NCI-H128 (cell line): Measurements from ENCODE around the gene FAM47E.
"Not testable (repeated sequence)": the region's sequence is repeated elsewhere in the genome, so short reads cannot be mapped to it uniquely, and the experiment has no call there.

ENCODE experiments used
- DNase-seq: peaks from one replicate; lab custom pipeline; 2025; ENCODE audit not compliant: unreplicated experiment; lab: John Stamatoyannopoulos, UW

Gene FAM47E

GRCh38 chr4:76266627-76267026 lies 15.1 kb downstream of the FAM47E start:
- DNase-seq, result no peak

- no peak for DNase-seq
Measured at GRCh38 chr4:76267811-76268210, 16.3 kb downstream of the FAM47E start.

- DNase-seq, result no peak
Measured at GRCh38 chr4:76270244-76271175, 19.0 kb downstream of the FAM47E start.

GRCh38 chr4:76271248-76271647 lies 19.7 kb downstream of the FAM47E start:
- DNase-seq, result no peak

- no peak for DNase-seq
Measured at GRCh38 chr4:76272073-76272472, 20.6 kb downstream of the FAM47E start.

GRCh38 chr4:76272582-76272981 lies 21.1 kb downstream of the FAM47E start:
- DNase-seq, result no peak

- no peak for DNase-seq
Measured at GRCh38 chr4:76272999-76273398, 21.5 kb downstream of the FAM47E start.

- DNase-seq, result no peak
Measured at GRCh38 chr4:76275486-76276124, 24.1 kb downstream of the FAM47E start.

GRCh38 chr4:76276813-76277212 lies 25.3 kb downstream of the FAM47E start:
- no peak for DNase-seq

- no peak for DNase-seq
Measured at GRCh38 chr4:76277667-76278066, 26.1 kb downstream of the FAM47E start.

- no peak for DNase-seq
Measured at GRCh38 chr4:76278583-76278982, 27.1 kb downstream of the FAM47E start.

GRCh38 chr4:76279462-76279861 lies 27.9 kb downstream of the FAM47E start:
- DNase-seq, result no peak

- no peak for DNase-seq
Measured at GRCh38 chr4:76280488-76281441, 29.2 kb downstream of the FAM47E start.

- DNase-seq, result not testable (repeated sequence)
Measured at GRCh38 chr4:76281594-76281993, 30.1 kb downstream of the FAM47E start.

- no peak for DNase-seq
Measured at GRCh38 chr4:76282941-76283689, 31.6 kb downstream of the FAM47E start.

GRCh38 chr4:76283900-76284299 lies 32.4 kb downstream of the FAM47E start:
- no peak for DNase-seq

GRCh38 chr4:76287811-76288210 lies 36.3 kb downstream of the FAM47E start:
- DNase-seq, result not testable (repeated sequence)

- no peak for DNase-seq
Measured at GRCh38 chr4:76292730-76293129, 41.2 kb downstream of the FAM47E start.

- DNase-seq, result no peak
Measured at GRCh38 chr4:76293772-76294171, 42.3 kb downstream of the FAM47E start.

GRCh38 chr4:76296286-76296820 lies 44.8 kb downstream of the FAM47E start:
- no peak for DNase-seq
